GM12878 (cell line): ENCODE measurements around the gene THSD8. TPM values are rescaled to one million over a fixed set of nuclear protein-coding genes. Genes with fewer than 3 reads are reported as not detected.

Experiments
- ATAC-seq: fragments of 200-7000 bp; cut with Tn5 transposase; 3 replicates; pipeline ENCODE4 v1.9.1; 2020; ENCODE audit warnings: mild to moderate bottlenecking, moderate library complexity
- BruUV-seq: library from RNA; stranded (reverse); fragments of 400-500 nt; replicated peaks from 2 replicates; lab custom pipeline; 2021; lab: Mats Ljungman, UMichigan
- CTCF ChIA-PET: fragments of 300-600 bp; sonication (Branson Sonifier 250); formaldehyde crosslinking; extraction: SDS; loops from one replicate; lab custom pipeline; 2021; ENCODE audit warnings: inconsistent platforms; lab: Yijun Ruan, JAX
- POLR2A ChIA-PET: fragments of 350-600 bp; formaldehyde crosslinking; extraction: SDS; loops from one replicate; lab custom pipeline; 2021; ENCODE audit warnings: inconsistent platforms; lab: Charles Lee
- RAD21 ChIA-PET: fragments of 300-600 bp; sonication (Branson Sonifier 250); formaldehyde crosslinking; loops from one replicate; lab custom pipeline; 2023; ENCODE audit warnings: antibody characterized with exemption; ENCODE audit not compliant: unreplicated experiment; lab: Charles Lee
- SMC1A ChIA-PET: fragments of 300-600 bp; sonication (Branson Sonifier 250); formaldehyde crosslinking; loops from one replicate; lab custom pipeline; 2023; ENCODE audit not compliant: unreplicated experiment, uncharacterized antibody; lab: Charles Lee
- DNase-seq: peaks from one replicate; pipeline ENCODE4 v3.0.0-alpha.2; 2011; ENCODE audit warnings: low read depth, low spot score
- FAIRE-seq: peaks from 3 replicates; lab custom pipeline; 2011; peaks lifted over from hg19 to GRCh38; lab: Jason Lieb, UNC
- H2AFZ ChIP-seq: 2 replicates; pipeline ENCODE4 v1.6.0; 2011; ENCODE audit warnings: low read depth, low read length, control low read depth; ENCODE audit not compliant: control insufficient read depth
- H3K27ac ChIP-seq: 2 replicates; pipeline ENCODE4 v1.5.1; 2011; ENCODE audit warnings: control low read depth; ENCODE audit not compliant: control insufficient read depth, insufficient read depth
- H3K27me3 ChIP-seq, 2 experiments: replicated peaks in 1 of 2; 2 replicates each; pipeline versions ENCODE4 v1.6.0 to v1.6.1; 2011; ENCODE audit warnings: low read length in 1 of 2; ENCODE audit not compliant: control insufficient read depth in 2 of 2, insufficient read depth in 2 of 2
- H3K36me3 ChIP-seq, 2 experiments: 2 replicates each; pipeline ENCODE4 v1.5.1; 2011; ENCODE audit warnings: low read length in 1 of 2; ENCODE audit not compliant: control insufficient read depth in 2 of 2, insufficient read depth in 2 of 2
- H3K4me1 ChIP-seq: 2 replicates; pipeline ENCODE4 v1.6.1; 2011; ENCODE audit warnings: mild to moderate bottlenecking, low read length, moderate library complexity, mixed read lengths; ENCODE audit not compliant: control insufficient read depth, insufficient read depth
- H3K4me2 ChIP-seq: 2 replicates; pipeline ENCODE4 v1.6.0; 2011; ENCODE audit warnings: control low read depth; ENCODE audit not compliant: control insufficient read depth, insufficient read depth
- H3K4me3 ChIP-seq: fragments of 200-600 bp; sonication (generic); 2 replicates; pipeline ENCODE4 v1.5.1; 2016
- H3K79me2 ChIP-seq: 2 replicates; pipeline ENCODE4 v1.6.0; 2011; ENCODE audit warnings: low read length; ENCODE audit not compliant: control insufficient read depth, insufficient read depth
- H3K9ac ChIP-seq: 2 replicates; pipeline ENCODE4 v1.8.0; 2011; ENCODE audit warnings: low read length, control low read depth, mixed read lengths; ENCODE audit not compliant: control insufficient read depth, insufficient read depth
- H3K9me3 ChIP-seq: replicated peaks from 3 replicates; pipeline ENCODE4 v1.5.1; 2011; ENCODE audit warnings: mild to moderate bottlenecking, low read length; ENCODE audit not compliant: control insufficient read depth, insufficient read depth
- H4K20me1 ChIP-seq: 2 replicates; pipeline ENCODE4 v1.6.0; 2011; ENCODE audit not compliant: control insufficient read depth, insufficient read depth
- BACH1 ChIP-seq: fragments of 450-650 bp; IDR thresholded peaks from 2 replicates; pipeline ENCODE4 v1.6.1; 2017; ENCODE audit warnings: mild to moderate bottlenecking, borderline replicate concordance
- CHD1 ChIP-seq: IDR thresholded peaks from 2 replicates; pipeline ENCODE4 v1.6.1; 2012; ENCODE audit warnings: low read depth, low read length, improper control_type of control experiment
- ESRRA ChIP-seq: IDR thresholded peaks from 2 replicates; pipeline ENCODE4 v1.6.1; 2012; ENCODE audit warnings: mild to moderate bottlenecking, low read length, improper control_type of control experiment
- FOXM1 ChIP-seq: IDR thresholded peaks from 2 replicates; pipeline ENCODE4 v1.6.1; 2012; ENCODE audit warnings: low read depth, mild to moderate bottlenecking, inconsistent platforms, low read length, moderate library complexity
- RAD21 ChIP-seq: IDR thresholded peaks from 2 replicates; pipeline ENCODE4 v1.6.1; 2011; ENCODE audit warnings: mild to moderate bottlenecking, low read depth, low read length, moderate library complexity; ENCODE audit not compliant: insufficient read depth
- RELA ChIP-seq: fragments of 450-650 bp; IDR thresholded peaks from 2 replicates; pipeline ENCODE4 v1.8.0; 2014; ENCODE audit warnings: borderline replicate concordance; ENCODE audit not compliant: partially characterized antibody
- RFX5 ChIP-seq: IDR thresholded peaks from 2 replicates; pipeline ENCODE4 v1.6.1; 2011; ENCODE audit warnings: low read depth, low read length, improper control_type of control experiment
- SIX5 ChIP-seq: IDR thresholded peaks from 2 replicates; pipeline ENCODE4 v1.6.1; 2011; ENCODE audit warnings: mild to moderate bottlenecking, low read depth, low read length, moderate library complexity; ENCODE audit not compliant: severe bottlenecking
- SMAD1 ChIP-seq: fragments of 450-650 bp; IDR thresholded peaks from 2 replicates; pipeline ENCODE4 v1.6.1; 2018; ENCODE audit warnings: mild to moderate bottlenecking, low read depth; ENCODE audit not compliant: partially characterized antibody
- SMARCA5 ChIP-seq: fragments of 450-650 bp; IDR thresholded peaks from 2 replicates; pipeline ENCODE4 v1.6.1; 2017; ENCODE audit warnings: mild to moderate bottlenecking
- WGBS: methylation state at CpG from one replicate; pipeline ENCODE4 v1.1.6; 2016; ENCODE audit warnings: low lambda C conversion rate; ENCODE audit not compliant: insufficient replicate concordance, insufficient coverage; ENCODE audit errors: missing lambda C conversion rate; 5-methylcytosine and 5-hydroxymethylcytosine counted together
- in situ Hi-C: fragments of 300-500 bp; cut with MboI; formaldehyde crosslinking; loops from 9 replicates; pipeline ENCODE4 v1.14.3; 2018; ENCODE audit warnings: mixed read lengths
- intact Hi-C: fragments of 100-400 bp; cut with micrococcal nuclease; formaldehyde crosslinking; loops from one replicate; pipeline ENCODE4 v1.14.2; 2022; ENCODE audit not compliant: unreplicated experiment
- polyA plus RNA-seq, 11 experiments: library from polyadenylated mRNA; depleted of rRNA in 4 of 11; unstranded in 6 of 11; stranded (reverse) in 5 of 11; fragments of >200 nt; fragmentation: Nextera tagmentation in 4 of 11; fragmentation: Illumina TruSeq in 1 of 11; extraction: Ambion mirVana in 4 of 11; extraction: Trizol in 1 of 11; gene quantifications; 1 replicate in 1 of 11; 2 replicates in 10 of 11; pipeline versions ENCODE4 v1.2.1 to v1.2.3, GENCODE V29; 2011 to 2016; ENCODE audit warnings: inconsistent platforms in 2 of 11, missing spikeins in 2 of 11, low read depth in 1 of 11
- total RNA-seq, 4 experiments: library from RNA; depleted of rRNA in 3 of 4; stranded (reverse); fragments of >200 nt in 3 of 4; fragmentation: Illumina TruSeq in 1 of 4; extraction: Trizol in 1 of 4; gene quantifications; 2 replicates each; pipeline versions ENCODE4 v1.2.1 to v1.2.3, GENCODE V29; 2013 to 2021
- TF ChIP-seq, protein P1 (sequence below): fragments of 450-650 bp; IDR thresholded peaks from 2 replicates; pipeline ENCODE4 v1.6.1; 2017; ENCODE audit warnings: mild to moderate bottlenecking

The THSD8 gene
- total and polyA plus RNA-seq, 10 of the 15 experiments (the other 5 are each of a cell fraction or from before 2014, with no cell fraction given): 0.24 to 32.3 (median 21.3) TPM; not detected in 2

DNA sequence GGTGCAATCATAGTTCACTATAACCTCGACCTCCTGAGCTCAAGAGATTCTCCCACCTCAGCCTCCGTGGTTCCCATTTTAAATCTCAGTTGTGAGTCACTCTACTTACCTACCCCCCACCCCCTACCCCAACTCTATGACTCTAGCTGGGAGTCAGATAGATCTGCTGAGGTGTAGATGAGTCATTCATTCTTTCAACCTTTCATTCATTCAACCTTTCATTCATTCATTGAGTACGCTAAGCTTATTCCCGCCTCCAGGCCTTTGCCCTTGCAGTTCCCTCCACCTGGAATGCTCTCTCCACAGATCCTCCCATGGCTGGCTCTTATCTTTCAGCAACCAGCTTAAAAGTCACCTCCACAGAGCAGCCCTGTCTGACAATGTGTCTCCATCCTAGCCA is 35.4 kb downstream of the THSD8 start:
- RAD21 ChIA-PET: interaction anchor here (1.4 kb wide), 1 partner anchor 59 kb away, joined by 3 read pairs; no protein-coding TSS in a partner anchor
- CTCF ChIA-PET: interaction anchor here (0.8 to 1.6 kb wide), 10 partner anchors 9 to 80 kb away, joined by 3 to 12 read pairs (median 4); partner anchors contain the start of genes PRDX2 and THSD8
- POLR2A ChIA-PET: interaction anchor here (1.2 kb wide), 1 partner anchor 43 kb away, joined by 3 read pairs; no protein-coding TSS in a partner anchor
- DNase-seq: no peak
- no peak for FAIRE-seq
- Histone ChIP-seq H3K4me2 (no peak overlapping the region), H3K4me3 (no peak overlapping the region), H3K9me3 (no peaks in the 10 kb centered on the region; the same call in none of the 3 replicates), H2AFZ (no peak overlapping the region), H3K79me2 (no peaks in the 10 kb centered on the region), H3K4me1 (peaks cover 7% of the 10 kb centered on the region; the same call in 1 of the 2 replicates), H3K36me3 (no peaks in the 10 kb centered on the region), H4K20me1 (no peaks in the 10 kb centered on the region; the same call in 1 of the 2 replicates), H3K27ac (no peak overlapping the region), H3K9ac (no peak overlapping the region), H3K27me3 (peaks cover 10 to 46% of the 10 kb centered on the region in 2 experiments)
- WGBS: 49% methylated on average over 4 of the region's 4 CpGs
- intact Hi-C loops: no loop called here
- no TSS peak for BruUV-seq
- TF ChIP-seq SMAD1 (no peak), FOXM1 (no peak), SMARCA5 (no peak), ESRRA (no peak), RAD21 (no peak), BACH1 (no peak), CHD1 (no peak), RFX5 (no peak), RELA (no peak), SIX5 (no peak)
- TF ChIP-seq, protein P1, sequence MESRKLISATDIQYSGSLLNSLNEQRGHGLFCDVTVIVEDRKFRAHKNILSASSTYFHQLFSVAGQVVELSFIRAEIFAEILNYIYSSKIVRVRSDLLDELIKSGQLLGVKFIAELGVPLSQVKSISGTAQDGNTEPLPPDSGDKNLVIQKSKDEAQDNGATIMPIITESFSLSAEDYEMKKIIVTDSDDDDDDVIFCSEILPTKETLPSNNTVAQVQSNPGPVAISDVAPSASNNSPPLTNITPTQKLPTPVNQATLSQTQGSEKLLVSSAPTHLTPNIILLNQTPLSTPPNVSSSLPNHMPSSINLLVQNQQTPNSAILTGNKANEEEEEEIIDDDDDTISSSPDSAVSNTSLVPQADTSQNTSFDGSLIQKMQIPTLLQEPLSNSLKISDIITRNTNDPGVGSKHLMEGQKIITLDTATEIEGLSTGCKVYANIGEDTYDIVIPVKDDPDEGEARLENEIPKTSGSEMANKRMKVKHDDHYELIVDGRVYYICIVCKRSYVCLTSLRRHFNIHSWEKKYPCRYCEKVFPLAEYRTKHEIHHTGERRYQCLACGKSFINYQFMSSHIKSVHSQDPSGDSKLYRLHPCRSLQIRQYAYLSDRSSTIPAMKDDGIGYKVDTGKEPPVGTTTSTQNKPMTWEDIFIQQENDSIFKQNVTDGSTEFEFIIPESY: no peak
- no peak for ATAC-seq
- in situ Hi-C loops: no loop called here
- SMC1A ChIA-PET: interaction anchor here (0.7 to 0.8 kb wide), 2 partner anchors 41 to 128 kb away, joined by 3 to 4 read pairs; no protein-coding TSS in a partner anchor
